WTC11 (cell line): ENCODE results near the gene KLHL14. TPM values are rescaled to one million over a fixed set of nuclear protein-coding genes. Genes with fewer than 3 reads are reported as not detected.

ENCODE experiments used
- ATAC-seq: fragments of 200-7000 bp; cut with Tn5 transposase; 2 replicates; pipeline ENCODE4 v1.10.0; 2021; ENCODE audit warnings: mild to moderate bottlenecking, moderate library complexity
- CTCF ChIA-PET: fragments of 300-600 bp; sonication (Branson Sonifier 250); formaldehyde crosslinking; loops from one replicate; lab custom pipeline; 2021; ENCODE audit warnings: antibody characterized with exemption; lab: Charles Lee
- POLR2A ChIA-PET: fragments of 350-600 bp; sonication (Branson Sonifier 250); formaldehyde crosslinking; loops from one replicate; lab custom pipeline; 2021; ENCODE audit warnings: antibody characterized with exemption; lab: Charles Lee
- DNase-seq: peaks from one replicate; pipeline ENCODE4 v3.0.0; 2021; ENCODE audit warnings: low spot score
- H3K27ac Mint-ChIP-seq: 2 replicates; pipeline ENCODE4 v1.8.0; 2021; ENCODE audit warnings: mixed read lengths
- H3K27me3 Mint-ChIP-seq: 2 replicates; pipeline ENCODE4 v1.8.0; 2021; ENCODE audit warnings: low read depth, mild to moderate bottlenecking, moderate library complexity, mixed read lengths
- H3K36me3 Mint-ChIP-seq: 2 replicates; pipeline ENCODE4 v1.8.0; 2021; ENCODE audit warnings: mixed read lengths
- H3K4me1 Mint-ChIP-seq: 2 replicates; pipeline ENCODE4 v1.8.0; 2022; ENCODE audit warnings: mixed read lengths
- H3K4me3 Mint-ChIP-seq: 2 replicates; pipeline ENCODE4 v1.8.0; 2021; ENCODE audit warnings: mild to moderate bottlenecking, moderate library complexity, mixed read lengths
- H3K9me3 Mint-ChIP-seq: 2 replicates; pipeline ENCODE4 v1.8.0; 2021; ENCODE audit warnings: mixed read lengths
- ELF4 ChIP-seq: sonication (generic); formaldehyde crosslinking; IDR thresholded peaks from 2 replicates; pipeline ENCODE4 v1.8.1; 2022; ENCODE audit warnings: low read depth, mild to moderate bottlenecking, moderate library complexity, missing genetic modification reagents
- FOXJ3 ChIP-seq: sonication (generic); formaldehyde crosslinking; IDR thresholded peaks from 2 replicates; pipeline ENCODE4 v1.9.0; 2021; ENCODE audit warnings: missing genetic modification reagents, mild to moderate bottlenecking, borderline replicate concordance
- FOXK1 ChIP-seq: sonication (generic); formaldehyde crosslinking; IDR thresholded peaks from 2 replicates; pipeline ENCODE4 v1.8.0; 2022; ENCODE audit warnings: mild to moderate bottlenecking, moderate library complexity, missing genetic modification reagents
- NFATC4 ChIP-seq: fragments of 250-450 bp; sonication (Bioruptor Pico); IDR thresholded peaks from 2 replicates; pipeline ENCODE4 v1.9.0; 2021; ENCODE audit warnings: mild to moderate bottlenecking
- NFYB ChIP-seq: sonication (generic); formaldehyde crosslinking; conservative IDR thresholded peaks from 2 replicates; pipeline ENCODE4 v1.8.0; 2022; ENCODE audit warnings: low read depth, missing genetic modification reagents
- NR1H2 ChIP-seq: sonication (generic); formaldehyde crosslinking; IDR thresholded peaks from 2 replicates; pipeline ENCODE4 v1.9.0; 2021; ENCODE audit warnings: mild to moderate bottlenecking, moderate library complexity, missing genetic modification reagents
- PRRX2 ChIP-seq: fragments of 250-450 bp; sonication (Bioruptor Pico); IDR thresholded peaks from 2 replicates; pipeline ENCODE4 v1.8.0; 2021; ENCODE audit warnings: mild to moderate bottlenecking
- RORB ChIP-seq: fragments of 250-450 bp; sonication (Bioruptor Pico); IDR thresholded peaks from 2 replicates; pipeline ENCODE4 v1.9.0; 2021; ENCODE audit warnings: mild to moderate bottlenecking
- SMAD3 ChIP-seq: sonication (generic); formaldehyde crosslinking; IDR thresholded peaks from 2 replicates; pipeline ENCODE4 v1.8.0; 2022; ENCODE audit warnings: missing genetic modification reagents, mild to moderate bottlenecking, borderline replicate concordance
- SOX15 ChIP-seq: fragments of 250-450 bp; sonication (Bioruptor Pico); IDR thresholded peaks from 2 replicates; pipeline ENCODE4 v1.9.0; 2021; ENCODE audit warnings: mild to moderate bottlenecking
- TCF7 ChIP-seq: sonication (generic); formaldehyde crosslinking; IDR thresholded peaks from 2 replicates; pipeline ENCODE4 v1.8.0; 2022; ENCODE audit warnings: mild to moderate bottlenecking, low read depth, missing genetic modification reagents, moderate library complexity
- ZNF121 ChIP-seq: sonication (generic); formaldehyde crosslinking; IDR thresholded peaks from 2 replicates; pipeline ENCODE4 v1.8.0; 2023; ENCODE audit warnings: missing genetic modification reagents
- ZNF219 ChIP-seq: sonication (generic); formaldehyde crosslinking; IDR thresholded peaks from 2 replicates; pipeline ENCODE4 v1.8.0; 2023; ENCODE audit warnings: missing genetic modification reagents, mild to moderate bottlenecking, borderline replicate concordance
- ZNF232 ChIP-seq: sonication (generic); formaldehyde crosslinking; IDR thresholded peaks from 2 replicates; pipeline ENCODE4 v1.8.0; 2022; ENCODE audit warnings: mild to moderate bottlenecking, missing genetic modification reagents
- ZNF423 ChIP-seq: fragments of 250-450 bp; sonication (Bioruptor Pico); IDR thresholded peaks from 2 replicates; pipeline ENCODE4 v2.1.2; 2022; ENCODE audit warnings: mild to moderate bottlenecking, moderate library complexity
- total RNA-seq: library from RNA; stranded (reverse); gene quantifications from 3 replicates; pipeline ENCODE4 v1.2.3, GENCODE V29; 2021
- TF ChIP-seq, protein P1 (sequence below): fragments of 250-450 bp; sonication (Bioruptor Pico); IDR thresholded peaks from 2 replicates; pipeline ENCODE4 v1.9.0; 2021; ENCODE audit warnings: mild to moderate bottlenecking
- TF ChIP-seq, protein P2 (sequence below): sonication (generic); formaldehyde crosslinking; IDR thresholded peaks from 2 replicates; pipeline ENCODE4 v1.8.0; 2022; ENCODE audit warnings: mild to moderate bottlenecking, missing genetic modification reagents
- TF ChIP-seq, protein P3 (sequence below): sonication (generic); formaldehyde crosslinking; IDR thresholded peaks from 2 replicates; pipeline ENCODE4 v1.8.0; 2022; ENCODE audit warnings: mild to moderate bottlenecking, missing genetic modification reagents
- TF ChIP-seq, protein P4 (sequence below): fragments of 250-450 bp; sonication (Bioruptor Pico); IDR thresholded peaks from 2 replicates; pipeline ENCODE4 v1.9.0; 2021; ENCODE audit warnings: mild to moderate bottlenecking
- TF ChIP-seq, protein P5 (sequence below): sonication (generic); formaldehyde crosslinking; IDR thresholded peaks from 2 replicates; pipeline ENCODE4 v1.8.1; 2022; ENCODE audit warnings: mild to moderate bottlenecking, moderate library complexity, missing genetic modification reagents
- TF ChIP-seq, protein P6 (sequence below): fragments of 250-450 bp; sonication (Bioruptor Pico); IDR thresholded peaks from 2 replicates; pipeline ENCODE4 v1.9.0; 2021; ENCODE audit warnings: mild to moderate bottlenecking, borderline replicate concordance
- TF ChIP-seq, protein P7 (sequence below): sonication (generic); formaldehyde crosslinking; IDR thresholded peaks from 2 replicates; pipeline ENCODE4 v1.8.1; 2022; ENCODE audit warnings: low read depth, missing genetic modification reagents, borderline replicate concordance

The KLHL14 gene
- total RNA-seq, 1 experiment from 2014 or later: 4.3 TPM

DNA sequence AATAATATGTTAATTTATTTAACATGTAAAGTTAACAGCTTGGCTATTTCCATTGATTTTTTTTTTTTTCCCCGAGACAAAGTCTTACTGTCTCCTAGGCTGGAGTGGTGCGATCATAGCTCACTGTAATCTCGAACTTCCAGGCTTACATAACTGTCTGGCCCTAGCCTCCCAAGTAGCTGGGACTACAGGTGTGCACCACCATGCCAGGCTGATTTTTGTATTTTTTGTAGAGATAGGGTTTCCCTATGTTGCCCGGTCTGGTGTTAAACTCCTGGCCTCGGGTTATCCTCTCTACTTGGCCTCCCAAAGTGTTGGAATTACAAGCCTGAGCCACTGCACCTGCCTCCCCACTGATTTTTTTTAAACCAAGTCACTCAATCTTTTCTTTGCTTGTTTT is 32.5 kb upstream of the KLHL14 start:
- DNase-seq (no peak), ATAC-seq (no peak)
- ChIA-PET CTCF (no interaction called here), POLR2A (no interaction called here)
- no peak overlapping the region for H3K27ac Mint-ChIP-seq
- no peaks in the 10 kb centered on the region for H3K27me3 Mint-ChIP-seq
- H3K9me3 Mint-ChIP-seq: 0 out of 2 replicates have a peak, but pooled peaks cover 3% of the 10 kb centered on the region
- H3K4me1 Mint-ChIP-seq: peaks cover 24% of the 10 kb centered on the region
- TF ChIP-seq ELF4: no peak
- TF ChIP-seq TCF7 (CRISPR knock-in tag): no peak
- no peak for TF ChIP-seq NFATC4 (CRISPR knock-in tag)
- no peak for TF ChIP-seq NFYB
- TF ChIP-seq RORB: no peak
- no peak for TF ChIP-seq FOXK1 (CRISPR knock-in tag)
- no peak for TF ChIP-seq PRRX2 (CRISPR knock-in tag)
- no peak for TF ChIP-seq ZNF121 (CRISPR knock-in tag)
- no peak for TF ChIP-seq SOX15 (CRISPR knock-in tag)
- TF ChIP-seq, protein P1, sequence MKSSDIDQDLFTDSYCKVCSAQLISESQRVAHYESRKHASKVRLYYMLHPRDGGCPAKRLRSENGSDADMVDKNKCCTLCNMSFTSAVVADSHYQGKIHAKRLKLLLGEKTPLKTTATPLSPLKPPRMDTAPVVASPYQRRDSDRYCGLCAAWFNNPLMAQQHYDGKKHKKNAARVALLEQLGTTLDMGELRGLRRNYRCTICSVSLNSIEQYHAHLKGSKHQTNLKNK (CRISPR knock-in tag): no peak
- no peak for TF ChIP-seq ZNF219 (CRISPR knock-in tag)
- TF ChIP-seq, protein P2, sequence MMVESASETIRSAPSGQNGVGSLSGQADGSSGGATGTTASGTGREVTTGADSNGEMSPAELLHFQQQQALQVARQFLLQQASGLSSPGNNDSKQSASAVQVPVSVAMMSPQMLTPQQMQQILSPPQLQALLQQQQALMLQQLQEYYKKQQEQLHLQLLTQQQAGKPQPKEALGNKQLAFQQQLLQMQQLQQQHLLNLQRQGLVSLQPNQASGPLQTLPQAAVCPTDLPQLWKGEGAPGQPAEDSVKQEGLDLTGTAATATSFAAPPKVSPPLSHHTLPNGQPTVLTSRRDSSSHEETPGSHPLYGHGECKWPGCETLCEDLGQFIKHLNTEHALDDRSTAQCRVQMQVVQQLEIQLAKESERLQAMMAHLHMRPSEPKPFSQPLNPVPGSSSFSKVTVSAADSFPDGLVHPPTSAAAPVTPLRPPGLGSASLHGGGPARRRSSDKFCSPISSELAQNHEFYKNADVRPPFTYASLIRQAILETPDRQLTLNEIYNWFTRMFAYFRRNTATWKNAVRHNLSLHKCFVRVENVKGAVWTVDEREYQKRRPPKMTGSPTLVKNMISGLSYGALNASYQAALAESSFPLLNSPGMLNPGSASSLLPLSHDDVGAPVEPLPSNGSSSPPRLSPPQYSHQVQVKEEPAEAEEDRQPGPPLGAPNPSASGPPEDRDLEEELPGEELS (CRISPR knock-in tag): no peak
- TF ChIP-seq, protein P3, sequence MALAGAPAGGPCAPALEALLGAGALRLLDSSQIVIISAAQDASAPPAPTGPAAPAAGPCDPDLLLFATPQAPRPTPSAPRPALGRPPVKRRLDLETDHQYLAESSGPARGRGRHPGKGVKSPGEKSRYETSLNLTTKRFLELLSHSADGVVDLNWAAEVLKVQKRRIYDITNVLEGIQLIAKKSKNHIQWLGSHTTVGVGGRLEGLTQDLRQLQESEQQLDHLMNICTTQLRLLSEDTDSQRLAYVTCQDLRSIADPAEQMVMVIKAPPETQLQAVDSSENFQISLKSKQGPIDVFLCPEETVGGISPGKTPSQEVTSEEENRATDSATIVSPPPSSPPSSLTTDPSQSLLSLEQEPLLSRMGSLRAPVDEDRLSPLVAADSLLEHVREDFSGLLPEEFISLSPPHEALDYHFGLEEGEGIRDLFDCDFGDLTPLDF: no peak
- TF ChIP-seq NR1H2: no peak
- TF ChIP-seq, protein P4, sequence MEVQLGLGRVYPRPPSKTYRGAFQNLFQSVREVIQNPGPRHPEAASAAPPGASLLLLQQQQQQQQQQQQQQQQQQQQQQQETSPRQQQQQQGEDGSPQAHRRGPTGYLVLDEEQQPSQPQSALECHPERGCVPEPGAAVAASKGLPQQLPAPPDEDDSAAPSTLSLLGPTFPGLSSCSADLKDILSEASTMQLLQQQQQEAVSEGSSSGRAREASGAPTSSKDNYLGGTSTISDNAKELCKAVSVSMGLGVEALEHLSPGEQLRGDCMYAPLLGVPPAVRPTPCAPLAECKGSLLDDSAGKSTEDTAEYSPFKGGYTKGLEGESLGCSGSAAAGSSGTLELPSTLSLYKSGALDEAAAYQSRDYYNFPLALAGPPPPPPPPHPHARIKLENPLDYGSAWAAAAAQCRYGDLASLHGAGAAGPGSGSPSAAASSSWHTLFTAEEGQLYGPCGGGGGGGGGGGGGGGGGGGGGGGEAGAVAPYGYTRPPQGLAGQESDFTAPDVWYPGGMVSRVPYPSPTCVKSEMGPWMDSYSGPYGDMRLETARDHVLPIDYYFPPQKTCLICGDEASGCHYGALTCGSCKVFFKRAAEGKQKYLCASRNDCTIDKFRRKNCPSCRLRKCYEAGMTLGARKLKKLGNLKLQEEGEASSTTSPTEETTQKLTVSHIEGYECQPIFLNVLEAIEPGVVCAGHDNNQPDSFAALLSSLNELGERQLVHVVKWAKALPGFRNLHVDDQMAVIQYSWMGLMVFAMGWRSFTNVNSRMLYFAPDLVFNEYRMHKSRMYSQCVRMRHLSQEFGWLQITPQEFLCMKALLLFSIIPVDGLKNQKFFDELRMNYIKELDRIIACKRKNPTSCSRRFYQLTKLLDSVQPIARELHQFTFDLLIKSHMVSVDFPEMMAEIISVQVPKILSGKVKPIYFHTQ (CRISPR knock-in tag): no peak
- no peak for TF ChIP-seq FOXJ3
- TF ChIP-seq, protein P5, sequence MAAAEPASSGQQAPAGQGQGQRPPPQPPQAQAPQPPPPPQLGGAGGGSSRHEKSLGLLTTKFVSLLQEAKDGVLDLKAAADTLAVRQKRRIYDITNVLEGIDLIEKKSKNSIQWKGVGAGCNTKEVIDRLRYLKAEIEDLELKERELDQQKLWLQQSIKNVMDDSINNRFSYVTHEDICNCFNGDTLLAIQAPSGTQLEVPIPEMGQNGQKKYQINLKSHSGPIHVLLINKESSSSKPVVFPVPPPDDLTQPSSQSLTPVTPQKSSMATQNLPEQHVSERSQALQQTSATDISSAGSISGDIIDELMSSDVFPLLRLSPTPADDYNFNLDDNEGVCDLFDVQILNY (CRISPR knock-in tag): no peak
- no peak for TF ChIP-seq ZNF232 (CRISPR knock-in tag)
- H3K36me3 Mint-ChIP-seq: no peaks in the 10 kb centered on the region
- no peak overlapping the region for H3K4me3 Mint-ChIP-seq

DNA sequence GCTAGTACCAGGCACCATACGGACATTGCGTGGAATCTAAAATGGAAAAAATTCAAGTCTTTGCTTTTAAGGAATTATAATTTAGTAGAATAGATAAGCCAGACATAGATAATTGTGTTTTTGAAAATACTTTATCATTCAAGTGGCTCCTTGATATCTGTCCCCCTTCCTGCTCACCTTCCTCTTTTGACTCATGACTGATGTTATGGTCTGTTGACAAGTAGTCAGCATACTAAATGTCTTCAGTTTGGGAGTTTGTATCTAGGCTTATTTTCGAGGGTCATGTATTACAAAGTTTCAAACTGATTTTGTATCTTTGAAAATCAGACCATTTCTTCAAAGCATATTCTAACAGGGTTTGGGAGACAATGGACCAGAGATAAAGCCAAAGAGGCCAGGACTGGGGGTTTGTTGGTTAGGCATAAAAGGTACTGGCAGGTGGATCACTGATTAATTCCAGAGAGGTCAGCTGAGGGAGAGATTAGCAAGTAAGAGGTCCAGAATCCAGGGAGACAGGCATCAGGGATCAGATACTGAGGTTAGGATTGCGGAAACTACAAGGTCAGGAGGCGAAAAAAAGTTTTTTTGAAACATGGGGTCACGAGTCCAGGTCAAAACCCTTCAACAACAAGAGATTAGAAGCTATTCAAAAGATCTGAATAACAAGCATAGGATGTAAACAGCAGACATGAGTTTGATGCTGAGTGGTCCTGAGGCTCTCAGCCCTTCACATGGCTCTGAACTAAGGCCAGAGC is 31.5 kb upstream of the KLHL14 start:
- Mint-ChIP-seq H3K4me1 (peaks cover 24% of the 10 kb centered on the region), H3K27ac (no peak overlapping the region; the same call in 1 of the 2 replicates)
- TF ChIP-seq, protein P6, sequence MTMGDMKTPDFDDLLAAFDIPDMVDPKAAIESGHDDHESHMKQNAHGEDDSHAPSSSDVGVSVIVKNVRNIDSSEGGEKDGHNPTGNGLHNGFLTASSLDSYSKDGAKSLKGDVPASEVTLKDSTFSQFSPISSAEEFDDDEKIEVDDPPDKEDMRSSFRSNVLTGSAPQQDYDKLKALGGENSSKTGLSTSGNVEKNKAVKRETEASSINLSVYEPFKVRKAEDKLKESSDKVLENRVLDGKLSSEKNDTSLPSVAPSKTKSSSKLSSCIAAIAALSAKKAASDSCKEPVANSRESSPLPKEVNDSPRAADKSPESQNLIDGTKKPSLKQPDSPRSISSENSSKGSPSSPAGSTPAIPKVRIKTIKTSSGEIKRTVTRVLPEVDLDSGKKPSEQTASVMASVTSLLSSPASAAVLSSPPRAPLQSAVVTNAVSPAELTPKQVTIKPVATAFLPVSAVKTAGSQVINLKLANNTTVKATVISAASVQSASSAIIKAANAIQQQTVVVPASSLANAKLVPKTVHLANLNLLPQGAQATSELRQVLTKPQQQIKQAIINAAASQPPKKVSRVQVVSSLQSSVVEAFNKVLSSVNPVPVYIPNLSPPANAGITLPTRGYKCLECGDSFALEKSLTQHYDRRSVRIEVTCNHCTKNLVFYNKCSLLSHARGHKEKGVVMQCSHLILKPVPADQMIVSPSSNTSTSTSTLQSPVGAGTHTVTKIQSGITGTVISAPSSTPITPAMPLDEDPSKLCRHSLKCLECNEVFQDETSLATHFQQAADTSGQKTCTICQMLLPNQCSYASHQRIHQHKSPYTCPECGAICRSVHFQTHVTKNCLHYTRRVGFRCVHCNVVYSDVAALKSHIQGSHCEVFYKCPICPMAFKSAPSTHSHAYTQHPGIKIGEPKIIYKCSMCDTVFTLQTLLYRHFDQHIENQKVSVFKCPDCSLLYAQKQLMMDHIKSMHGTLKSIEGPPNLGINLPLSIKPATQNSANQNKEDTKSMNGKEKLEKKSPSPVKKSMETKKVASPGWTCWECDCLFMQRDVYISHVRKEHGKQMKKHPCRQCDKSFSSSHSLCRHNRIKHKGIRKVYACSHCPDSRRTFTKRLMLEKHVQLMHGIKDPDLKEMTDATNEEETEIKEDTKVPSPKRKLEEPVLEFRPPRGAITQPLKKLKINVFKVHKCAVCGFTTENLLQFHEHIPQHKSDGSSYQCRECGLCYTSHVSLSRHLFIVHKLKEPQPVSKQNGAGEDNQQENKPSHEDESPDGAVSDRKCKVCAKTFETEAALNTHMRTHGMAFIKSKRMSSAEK: no peak
- TF ChIP-seq SOX15 (CRISPR knock-in tag) (no peak), SMAD3 (CRISPR knock-in tag) (no peak), ZNF423 (CRISPR knock-in tag) (no peak)
- TF ChIP-seq, protein P7, sequence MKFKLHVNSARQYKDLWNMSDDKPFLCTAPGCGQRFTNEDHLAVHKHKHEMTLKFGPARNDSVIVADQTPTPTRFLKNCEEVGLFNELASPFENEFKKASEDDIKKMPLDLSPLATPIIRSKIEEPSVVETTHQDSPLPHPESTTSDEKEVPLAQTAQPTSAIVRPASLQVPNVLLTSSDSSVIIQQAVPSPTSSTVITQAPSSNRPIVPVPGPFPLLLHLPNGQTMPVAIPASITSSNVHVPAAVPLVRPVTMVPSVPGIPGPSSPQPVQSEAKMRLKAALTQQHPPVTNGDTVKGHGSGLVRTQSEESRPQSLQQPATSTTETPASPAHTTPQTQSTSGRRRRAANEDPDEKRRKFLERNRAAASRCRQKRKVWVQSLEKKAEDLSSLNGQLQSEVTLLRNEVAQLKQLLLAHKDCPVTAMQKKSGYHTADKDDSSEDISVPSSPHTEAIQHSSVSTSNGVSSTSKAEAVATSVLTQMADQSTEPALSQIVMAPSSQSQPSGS (CRISPR knock-in tag): no peak

More for the DNA sequence above, 31.5 kb upstream of the KLHL14 start:
- DNase-seq (no peak), ATAC-seq (no peak)
- POLR2A ChIA-PET: no interaction called here
- Mint-ChIP-seq H3K9me3 (peaks cover under 1% of the 10 kb centered on the region; the same call in 1 of the 2 replicates), H3K27me3 (no peaks in the 10 kb centered on the region), H3K36me3 (no peaks in the 10 kb centered on the region), H3K4me3 (no peak overlapping the region)
- CTCF ChIA-PET: no interaction called here
